Measurements from ENCODE around the gene PTPRJ. TPM values are rescaled to one million over a fixed set of nuclear protein-coding genes. Genes with fewer than 3 reads are reported as not detected.

Gene PTPRJ
- total and polyA plus RNA-seq, 2 of the 4 experiments (the other 2 are of a cell fraction): 5.6 to 14.9 TPM

- Histone ChIP-seq H2AFZ (replicated peaks; ENCODE audit: low read length, poor library complexity) (peak overlapping the region; percentile 14), H3K4ac (ENCODE audit: low read depth, low read length) (peak overlapping the region; percentile 80), H3K4me2 (ENCODE audit: low read depth, low read length) (peak overlapping the region; percentile 50), H4K20me1 (ENCODE audit: insufficient read depth, low read length) (peaks cover 27% of the 10 kb centered on the region; the same call in 1 of the 2 replicates), H3K4me1 (ENCODE audit: control insufficient read depth, insufficient read depth, low read length) (peaks cover 30% of the 10 kb centered on the region), H4K5ac (ENCODE audit: low read depth, low read length) (no peak overlapping the region; the same call in 1 of the 2 replicates), H3K9ac (ENCODE audit: low read depth, low read length) (no peak overlapping the region), H3K18ac (ENCODE audit: low read depth, low read length) (peak overlapping the region; percentile 33; the same call in 1 of the 2 replicates), H3K79me1 (ENCODE audit: low read depth in 1 of 2, low read length in 2 of 2) (peaks cover 52 to 80% of the 10 kb centered on the region in 2 experiments), H3K9me1 (ENCODE audit: insufficient read depth, low read length) (peaks cover 37% of the 10 kb centered on the region), H2AK5ac (ENCODE audit: low read depth, low read length) (peak overlapping the region; percentile 96), H2BK20ac (ENCODE audit: low read depth, low read length) (peak overlapping the region; percentile 61), H4K91ac (ENCODE audit: insufficient read depth, low read depth, low read length) (peak overlapping the region; percentile 66), H3K27ac (ENCODE audit: insufficient read depth, low read length) (no peak overlapping the region), H2BK120ac (ENCODE audit: low read depth, low read length) (peak overlapping the region; percentile 74), H3K23ac (ENCODE audit: low read depth, low read length) (peak overlapping the region; percentile 2), H2BK15ac (ENCODE audit: low read depth, low read length) (no peak overlapping the region; the same call in 2 of the 3 replicates), H3K56ac (ENCODE audit: extremely low read depth, insufficient read depth, low read length) (no peak overlapping the region), H3K14ac (replicated peaks; ENCODE audit: low read depth, low read length) (peak overlapping the region; percentile 77), H2BK5ac (ENCODE audit: low read depth, low read length, poor library complexity, severe bottlenecking) (peak overlapping the region; percentile 74), H3K9me3 (ENCODE audit: control insufficient read depth, insufficient read depth, low read length) (no peaks in the 10 kb centered on the region), H3K36me3 (ENCODE audit: control insufficient read depth, insufficient read depth, low read length) (no peaks in the 10 kb centered on the region), H3K4me3 (ENCODE audit: insufficient read depth, low read depth, low read length) (no peak overlapping the region), H3K27me3 (ENCODE audit: control insufficient read depth, insufficient read depth, low read length) (no peaks in the 10 kb centered on the region), H2AK9ac (replicated peaks; ENCODE audit: low read depth, low read length, poor library complexity) (peak overlapping the region; percentile 78), H4K8ac (ENCODE audit: low read depth in 2 of 2, low read length in 2 of 2) (peak overlapping the region in 1 of 2 experiments; percentile 74; a peak in 1 of 4 replicates)
- no CpG with 5 or more reads among the region's 9 CpGs for WGBS, 2 experiments (ENCODE audit: extremely low coverage in 2 of 2, insufficient read length in 1 of 2)
- peak; percentile 86 for ATAC-seq (ENCODE audit: low read depth)
- POLR2A ChIA-PET (ENCODE audit: unreplicated experiment): no interaction called here
- intact Hi-C loops (cut with micrococcal nuclease) (loop anchor here (1.0 kb wide), 1 partner anchor 11 kb away; no protein-coding TSS in a partner anchor), dilution Hi-C loops (cut with HindIII; ENCODE audit: low sequenced_read_pairs, unreplicated experiment) (no loop called here), in situ Hi-C loops (cut with MboI; ENCODE audit: low sequenced_read_pairs) (no loop called here)
- no TSS peak for BruUV-seq (replicated peaks)
- TF ChIP-seq CTCF (conservative IDR thresholded peaks at IDR 0.05; ENCODE audit: low read depth, low read length) (no peak), RCOR1 (IDR thresholded peaks at IDR 0.05; ENCODE audit: insufficient replicate concordance, low read length) (no peak), ELK1 (IDR thresholded peaks at IDR 0.05; ENCODE audit: borderline replicate concordance, low read depth, low read length) (no peak), USF2 (IDR thresholded peaks at IDR 0.05; ENCODE audit: low read depth, low read length) (no peak), CEBPB (IDR thresholded peaks at IDR 0.05; ENCODE audit: low read depth, low read length) (0 out of 2 replicates have a peak, but pooled peaks have one; percentile 16), FOS (IDR thresholded peaks at IDR 0.05; ENCODE audit: low read depth, low read length) (peak; percentile 68), MXI1 (IDR thresholded peaks at IDR 0.05; ENCODE audit: borderline replicate concordance, low read depth, low read length) (no peak), RFX5 (IDR thresholded peaks at IDR 0.05; ENCODE audit: low read depth, low read length) (no peak), SMC3 (IDR thresholded peaks at IDR 0.05; ENCODE audit: low read depth, low read length) (no peak)
- DNase-seq: peak; percentile 85
- CTCF ChIA-PET: interaction anchor here (0.6 kb wide), 1 partner anchor 10 kb away, joined by 3 read pairs; no protein-coding TSS in a partner anchor
These were observed 72.1 kb downstream of the PTPRJ start for GRCh38 chr11:48052183-48053044.
